Measurements from ENCODE around the gene TRAPPC14.

Gene TRAPPC14

GRCh38 chr7:100107125-100107737, 51.3 kb downstream of the TRAPPC14 start:
- Histone ChIP-seq H3K4me1 (ENCODE audit: control insufficient read depth, low read depth, low read length) (no peaks in the 10 kb centered on the region), H3K18ac (ENCODE audit: low read length) (no peak overlapping the region), H3K4me3 (ENCODE audit: low read length) (no peak overlapping the region), H3K4ac (ENCODE audit: low read depth, low read length) (no peak overlapping the region), H2AK5ac (ENCODE audit: low read length) (no peak overlapping the region), H2BK15ac (replicated peaks; ENCODE audit: low read depth) (no peak overlapping the region), H2BK120ac (ENCODE audit: low read depth, low read length) (no peak overlapping the region), H3K27ac (ENCODE audit: low read depth, low read length) (no peak overlapping the region), H3K79me1 (ENCODE audit: low read length) (peaks cover 4% of the 10 kb centered on the region), H3K79me2 (ENCODE audit: control insufficient read depth, insufficient read depth, low read length) (peaks cover 2% of the 10 kb centered on the region), H4K8ac (ENCODE audit: low read depth, low read length) (no peak overlapping the region), H3K23ac (ENCODE audit: low read length) (no peak overlapping the region), H3K9ac (ENCODE audit: low read length) (no peak overlapping the region), H2BK5ac (ENCODE audit: low read length) (no peak overlapping the region), H3K4me2 (ENCODE audit: low read length) (no peak overlapping the region), H3K36me3 (ENCODE audit: control insufficient read depth, insufficient read depth, low read length) (peaks cover 3% of the 10 kb centered on the region), H3K27me3 (ENCODE audit: insufficient read depth, low read length, poor library complexity) (no peaks in the 10 kb centered on the region), H3K56ac (ENCODE audit: low read length) (no peak overlapping the region), H4K5ac (ENCODE audit: low read length) (no peak overlapping the region)
- WGBS (ENCODE audit: extremely low coverage, insufficient coverage, low lambda C conversion rate): no CpG with 5 or more reads among the region's 25 CpGs
- no peak for DNase-seq

GRCh38 chr7:100106633-100107032, 51.9 kb downstream of the TRAPPC14 start:
- Histone ChIP-seq H3K79me1 (ENCODE audit: low read length) (peaks cover 4% of the 10 kb centered on the region), H3K36me3 (ENCODE audit: control insufficient read depth, insufficient read depth, low read length) (peaks cover 3% of the 10 kb centered on the region), H3K4me3 (ENCODE audit: low read length) (no peak overlapping the region), H3K4ac (ENCODE audit: low read depth, low read length) (no peak overlapping the region), H3K79me2 (ENCODE audit: control insufficient read depth, insufficient read depth, low read length) (peaks cover 2% of the 10 kb centered on the region), H3K4me2 (ENCODE audit: low read length) (no peak overlapping the region), H3K27me3 (ENCODE audit: insufficient read depth, low read length, poor library complexity) (no peaks in the 10 kb centered on the region), H4K8ac (ENCODE audit: low read depth, low read length) (no peak overlapping the region), H3K23ac (ENCODE audit: low read length) (no peak overlapping the region), H3K56ac (ENCODE audit: low read length) (no peak overlapping the region), H2BK15ac (replicated peaks; ENCODE audit: low read depth) (no peak overlapping the region), H4K5ac (ENCODE audit: low read length) (no peak overlapping the region), H2BK120ac (ENCODE audit: low read depth, low read length) (no peak overlapping the region), H2AK5ac (ENCODE audit: low read length) (no peak overlapping the region), H3K27ac (ENCODE audit: low read depth, low read length) (no peak overlapping the region), H3K9ac (ENCODE audit: low read length) (no peak overlapping the region), H2BK5ac (ENCODE audit: low read length) (no peak overlapping the region), H3K4me1 (ENCODE audit: control insufficient read depth, low read depth, low read length) (no peaks in the 10 kb centered on the region), H3K18ac (ENCODE audit: low read length) (no peak overlapping the region)
- no peak for DNase-seq
- WGBS (ENCODE audit: extremely low coverage, insufficient coverage, low lambda C conversion rate): no CpG with 5 or more reads among the region's 17 CpGs

- peaks cover 3% of the 10 kb centered on the region for H3K36me3 ChIP-seq (ENCODE audit: control insufficient read depth, insufficient read depth, low read length)
- no peak overlapping the region for H3K4me3 ChIP-seq (ENCODE audit: low read length)
- no peak overlapping the region for H2BK15ac ChIP-seq (replicated peaks; ENCODE audit: low read depth)
- no peak overlapping the region for H2BK5ac ChIP-seq (ENCODE audit: low read length)
- H4K8ac ChIP-seq (ENCODE audit: low read depth, low read length): no peak overlapping the region
- no peak overlapping the region for H3K4ac ChIP-seq (ENCODE audit: low read depth, low read length)
- H2AK5ac ChIP-seq (ENCODE audit: low read length): no peak overlapping the region
- no peak overlapping the region for H3K27ac ChIP-seq (ENCODE audit: low read depth, low read length)
- H4K5ac ChIP-seq (ENCODE audit: low read length): no peak overlapping the region
- no peaks in the 10 kb centered on the region for H3K4me1 ChIP-seq (ENCODE audit: control insufficient read depth, low read depth, low read length)
- H3K4me2 ChIP-seq (ENCODE audit: low read length): no peak overlapping the region
- no peak overlapping the region for H3K18ac ChIP-seq (ENCODE audit: low read length)
- no peak for DNase-seq
- H2BK120ac ChIP-seq (ENCODE audit: low read depth, low read length): no peak overlapping the region
- H3K23ac ChIP-seq (ENCODE audit: low read length): no peak overlapping the region
- H3K79me2 ChIP-seq (ENCODE audit: control insufficient read depth, insufficient read depth, low read length): peaks cover 6% of the 10 kb centered on the region
- no peaks in the 10 kb centered on the region for H3K27me3 ChIP-seq (ENCODE audit: insufficient read depth, low read length, poor library complexity)
- H3K9ac ChIP-seq (ENCODE audit: low read length): no peak overlapping the region
- no CpG with 5 or more reads among the region's 4 CpGs for WGBS (ENCODE audit: extremely low coverage, insufficient coverage, low lambda C conversion rate)
- no peak overlapping the region for H3K56ac ChIP-seq (ENCODE audit: low read length)
- H3K79me1 ChIP-seq (ENCODE audit: low read length): peaks cover 4% of the 10 kb centered on the region
Observed at GRCh38 chr7:100105534-100105933, 53.0 kb downstream of the TRAPPC14 start.

All from mesendoderm (in vitro differentiated cells).